Measurements from ENCODE around the gene LEMD1.

- TF ChIP-seq POLR2A (IDR thresholded peaks at IDR 0.05) (no peak), POLR2AphosphoS5 (IDR thresholded peaks at IDR 0.05; ENCODE audit: insufficient read depth in 1 of 2, low read depth in 1 of 2) (no peak)
- TF ChIP-seq, protein P1, sequence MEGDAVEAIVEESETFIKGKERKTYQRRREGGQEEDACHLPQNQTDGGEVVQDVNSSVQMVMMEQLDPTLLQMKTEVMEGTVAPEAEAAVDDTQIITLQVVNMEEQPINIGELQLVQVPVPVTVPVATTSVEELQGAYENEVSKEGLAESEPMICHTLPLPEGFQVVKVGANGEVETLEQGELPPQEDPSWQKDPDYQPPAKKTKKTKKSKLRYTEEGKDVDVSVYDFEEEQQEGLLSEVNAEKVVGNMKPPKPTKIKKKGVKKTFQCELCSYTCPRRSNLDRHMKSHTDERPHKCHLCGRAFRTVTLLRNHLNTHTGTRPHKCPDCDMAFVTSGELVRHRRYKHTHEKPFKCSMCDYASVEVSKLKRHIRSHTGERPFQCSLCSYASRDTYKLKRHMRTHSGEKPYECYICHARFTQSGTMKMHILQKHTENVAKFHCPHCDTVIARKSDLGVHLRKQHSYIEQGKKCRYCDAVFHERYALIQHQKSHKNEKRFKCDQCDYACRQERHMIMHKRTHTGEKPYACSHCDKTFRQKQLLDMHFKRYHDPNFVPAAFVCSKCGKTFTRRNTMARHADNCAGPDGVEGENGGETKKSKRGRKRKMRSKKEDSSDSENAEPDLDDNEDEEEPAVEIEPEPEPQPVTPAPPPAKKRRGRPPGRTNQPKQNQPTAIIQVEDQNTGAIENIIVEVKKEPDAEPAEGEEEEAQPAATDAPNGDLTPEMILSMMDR (IDR thresholded peaks at IDR 0.05): peak; percentile 52 to 57 (median 54)
Observed at GRCh38 chr1:205335692-205336091, 86.2 kb downstream of the LEMD1 start.

All from vagina (tissue), 2 donors.